ENCODE data around the gene KRT85. TPM values are rescaled to one million over a fixed set of nuclear protein-coding genes. Genes with fewer than 3 reads are reported as not detected.

Gene KRT85
- total RNA-seq, 1 experiment from 2014 or later = not detected

- TF ChIP-seq EZH2 (IDR thresholded peaks at IDR 0.05; ENCODE audit: borderline replicate concordance, low read depth, low read length, poor library complexity, severe bottlenecking) = no peak
- TF ChIP-seq CTCF (conservative IDR thresholded peaks at IDR 0.05; ENCODE audit: low read depth, low read length) = no peak
- no TSS peak for BruUV-seq (replicated peaks)
- Histone ChIP-seq H3K4me3 (ENCODE audit: low read depth, low read length, poor library complexity, severe bottlenecking) (no peak overlapping the region), H3K27ac (ENCODE audit: low read depth, low read length, poor library complexity, severe bottlenecking) (no peak overlapping the region), H3K36me3 (ENCODE audit: insufficient read depth, low read length, poor library complexity, severe bottlenecking) (no peaks in the 10 kb centered on the region), H3K9me3 (ENCODE audit: low read depth, low read length, poor library complexity, severe bottlenecking) (no peaks in the 10 kb centered on the region), H3K4me1 (ENCODE audit: insufficient read depth, low read length, poor library complexity, severe bottlenecking) (no peaks in the 10 kb centered on the region), H3K27me3 (replicated peaks; ENCODE audit: insufficient read depth, low read depth, low read length, poor library complexity) (no peaks in the 10 kb centered on the region)
- DNase-seq (ENCODE audit: low spot score) = no peak
- ChIA-PET CTCF (no interaction called here), POLR2A (ENCODE audit: low non-redundant PET) (no interaction called here)
- intact Hi-C loops (cut with micrococcal nuclease; ENCODE audit: unreplicated experiment) = no loop called here
These were observed 15.9 kb downstream of the KRT85 start for GRCh38 chr12:52351196-52352059.

GRCh38 chr12:52350786-52351185 lies 16.5 kb downstream of the KRT85 start:
- POLR2A ChIA-PET (ENCODE audit: low non-redundant PET) = no interaction called here
- H3K9me3 ChIP-seq (ENCODE audit: low read depth, low read length, poor library complexity, severe bottlenecking) = no peaks in the 10 kb centered on the region
- no peak overlapping the region for H3K27ac ChIP-seq (ENCODE audit: low read depth, low read length, poor library complexity, severe bottlenecking)
- H3K27me3 ChIP-seq (replicated peaks; ENCODE audit: insufficient read depth, low read depth, low read length, poor library complexity) = no peaks in the 10 kb centered on the region
- intact Hi-C loops (cut with micrococcal nuclease; ENCODE audit: unreplicated experiment) = no loop called here
- BruUV-seq (replicated peaks) = no TSS peak
- no peak for DNase-seq (ENCODE audit: low spot score)
- H3K36me3 ChIP-seq (ENCODE audit: insufficient read depth, low read length, poor library complexity, severe bottlenecking) = no peaks in the 10 kb centered on the region
- H3K4me3 ChIP-seq (ENCODE audit: low read depth, low read length, poor library complexity, severe bottlenecking) = no peak overlapping the region
- H3K4me1 ChIP-seq (ENCODE audit: insufficient read depth, low read length, poor library complexity, severe bottlenecking) = no peaks in the 10 kb centered on the region
- TF ChIP-seq EZH2 (IDR thresholded peaks at IDR 0.05; ENCODE audit: borderline replicate concordance, low read depth, low read length, poor library complexity, severe bottlenecking) = no peak
- no peak for TF ChIP-seq CTCF (conservative IDR thresholded peaks at IDR 0.05; ENCODE audit: low read depth, low read length)
- CTCF ChIA-PET = no interaction called here

- intact Hi-C loops (cut with micrococcal nuclease; ENCODE audit: unreplicated experiment) = no loop called here
- Histone ChIP-seq H3K9me3 (ENCODE audit: low read depth, low read length, poor library complexity, severe bottlenecking) (no peaks in the 10 kb centered on the region), H3K4me3 (ENCODE audit: low read depth, low read length, poor library complexity, severe bottlenecking) (no peak overlapping the region), H3K4me1 (ENCODE audit: insufficient read depth, low read length, poor library complexity, severe bottlenecking) (no peaks in the 10 kb centered on the region), H3K36me3 (ENCODE audit: insufficient read depth, low read length, poor library complexity, severe bottlenecking) (no peaks in the 10 kb centered on the region), H3K27me3 (replicated peaks; ENCODE audit: insufficient read depth, low read depth, low read length, poor library complexity) (no peaks in the 10 kb centered on the region), H3K27ac (ENCODE audit: low read depth, low read length, poor library complexity, severe bottlenecking) (no peak overlapping the region)
- CTCF ChIA-PET = no interaction called here
- no peak for DNase-seq (ENCODE audit: low spot score)
- BruUV-seq (replicated peaks) = no TSS peak
- POLR2A ChIA-PET (ENCODE audit: low non-redundant PET) = no interaction called here
- TF ChIP-seq CTCF (conservative IDR thresholded peaks at IDR 0.05; ENCODE audit: low read depth, low read length) = no peak
- TF ChIP-seq EZH2 (IDR thresholded peaks at IDR 0.05; ENCODE audit: borderline replicate concordance, low read depth, low read length, poor library complexity, severe bottlenecking) = no peak
These were observed 17.2 kb downstream of the KRT85 start for GRCh38 chr12:52350021-52350620.

Measured in A673 (cell line).